ENCODE results near the gene CHN2. TPM values are rescaled to one million over a fixed set of nuclear protein-coding genes. Genes with fewer than 3 reads are reported as not detected.

CHN2 gene
- total RNA-seq, 1 donor from 2014 or later: 5.7 TPM

DNA sequence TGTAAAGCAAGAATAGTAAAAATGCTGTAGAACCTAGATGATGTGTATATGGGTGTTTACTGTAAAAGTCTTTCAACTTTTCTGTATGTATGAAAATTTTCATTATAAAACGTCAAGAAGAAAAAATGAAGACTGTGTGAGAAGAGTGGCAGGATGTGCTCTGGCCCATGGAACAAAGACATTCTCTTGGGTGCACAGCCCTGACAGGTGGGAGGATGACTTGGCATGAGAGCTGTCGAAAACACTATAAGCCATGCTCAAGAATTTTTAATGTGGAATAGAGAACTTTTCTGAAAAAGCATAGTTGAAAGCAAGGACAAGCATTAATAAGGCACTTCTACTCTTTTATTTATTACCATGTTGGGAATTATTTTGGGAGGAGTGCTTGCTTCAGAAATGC lies 185.0 kb downstream of the CHN2 start:
- H3K36me3 ChIP-seq (ENCODE audit: control insufficient read depth, insufficient read depth, low read length): no peaks in the 10 kb centered on the region
- no peak for DNase-seq (ENCODE audit: low read depth)
- TF ChIP-seq, protein P1, sequence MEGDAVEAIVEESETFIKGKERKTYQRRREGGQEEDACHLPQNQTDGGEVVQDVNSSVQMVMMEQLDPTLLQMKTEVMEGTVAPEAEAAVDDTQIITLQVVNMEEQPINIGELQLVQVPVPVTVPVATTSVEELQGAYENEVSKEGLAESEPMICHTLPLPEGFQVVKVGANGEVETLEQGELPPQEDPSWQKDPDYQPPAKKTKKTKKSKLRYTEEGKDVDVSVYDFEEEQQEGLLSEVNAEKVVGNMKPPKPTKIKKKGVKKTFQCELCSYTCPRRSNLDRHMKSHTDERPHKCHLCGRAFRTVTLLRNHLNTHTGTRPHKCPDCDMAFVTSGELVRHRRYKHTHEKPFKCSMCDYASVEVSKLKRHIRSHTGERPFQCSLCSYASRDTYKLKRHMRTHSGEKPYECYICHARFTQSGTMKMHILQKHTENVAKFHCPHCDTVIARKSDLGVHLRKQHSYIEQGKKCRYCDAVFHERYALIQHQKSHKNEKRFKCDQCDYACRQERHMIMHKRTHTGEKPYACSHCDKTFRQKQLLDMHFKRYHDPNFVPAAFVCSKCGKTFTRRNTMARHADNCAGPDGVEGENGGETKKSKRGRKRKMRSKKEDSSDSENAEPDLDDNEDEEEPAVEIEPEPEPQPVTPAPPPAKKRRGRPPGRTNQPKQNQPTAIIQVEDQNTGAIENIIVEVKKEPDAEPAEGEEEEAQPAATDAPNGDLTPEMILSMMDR (IDR thresholded peaks at IDR 0.05; ENCODE audit: insufficient read depth, low read length, poor library complexity, severe bottlenecking): no peak
- no peaks in the 10 kb centered on the region for H3K27me3 ChIP-seq (ENCODE audit: control insufficient read depth, insufficient read depth, low read length)
- H3K4me3 ChIP-seq (ENCODE audit: low read depth, low read length): no peak overlapping the region

DNA sequence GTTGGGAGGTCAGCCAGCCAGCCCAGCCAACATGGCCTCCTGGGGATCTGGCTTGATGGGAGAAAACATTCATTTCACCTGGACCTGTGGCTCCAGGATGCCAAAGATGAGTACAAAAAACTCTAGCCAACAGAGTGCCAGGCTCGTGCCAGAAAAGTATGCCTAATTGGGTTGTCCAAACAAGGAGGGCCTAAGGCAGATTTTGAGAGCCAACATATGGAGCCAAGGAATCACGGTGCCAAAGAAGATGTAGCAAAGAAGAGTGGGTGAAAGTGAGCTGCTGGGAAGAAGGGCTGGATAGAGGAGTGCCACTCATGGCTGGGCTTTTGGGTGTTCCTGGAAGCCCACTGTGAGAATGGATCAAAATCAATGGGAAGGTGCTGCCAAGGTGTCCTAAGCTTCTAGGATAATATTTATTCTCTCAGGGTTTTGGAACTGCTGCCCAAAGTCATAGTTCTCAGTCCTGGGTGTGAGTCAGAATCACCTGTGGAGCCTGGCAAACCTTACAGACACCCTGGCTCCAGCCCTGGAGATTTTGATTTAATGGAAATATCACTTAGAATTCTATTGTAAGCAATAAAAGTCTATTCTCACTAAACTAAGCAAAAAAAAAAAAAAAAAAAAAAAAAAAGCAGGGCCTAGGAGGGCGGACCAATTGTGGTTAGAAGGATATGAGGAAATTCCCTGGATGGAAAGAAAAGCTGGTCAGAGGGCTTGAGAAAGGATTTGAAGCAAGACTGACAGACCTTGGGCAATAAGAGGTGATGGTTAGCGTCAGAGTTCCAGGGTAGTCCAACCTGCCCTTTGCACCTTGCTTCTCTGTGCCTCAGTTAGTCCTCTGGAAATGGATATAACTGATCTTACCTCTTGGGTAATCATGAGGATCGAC lies 186.9 kb downstream of the CHN2 start:
- no peak overlapping the region for H3K4me3 ChIP-seq (ENCODE audit: low read depth, low read length)
- DNase-seq (ENCODE audit: low read depth): no peak
- TF ChIP-seq, protein P1 (IDR thresholded peaks at IDR 0.05; ENCODE audit: insufficient read depth, low read length, poor library complexity, severe bottlenecking): no peak
- H3K36me3 ChIP-seq (ENCODE audit: control insufficient read depth, insufficient read depth, low read length): no peaks in the 10 kb centered on the region
- H3K27me3 ChIP-seq (ENCODE audit: control insufficient read depth, insufficient read depth, low read length): no peaks in the 10 kb centered on the region

DNA sequence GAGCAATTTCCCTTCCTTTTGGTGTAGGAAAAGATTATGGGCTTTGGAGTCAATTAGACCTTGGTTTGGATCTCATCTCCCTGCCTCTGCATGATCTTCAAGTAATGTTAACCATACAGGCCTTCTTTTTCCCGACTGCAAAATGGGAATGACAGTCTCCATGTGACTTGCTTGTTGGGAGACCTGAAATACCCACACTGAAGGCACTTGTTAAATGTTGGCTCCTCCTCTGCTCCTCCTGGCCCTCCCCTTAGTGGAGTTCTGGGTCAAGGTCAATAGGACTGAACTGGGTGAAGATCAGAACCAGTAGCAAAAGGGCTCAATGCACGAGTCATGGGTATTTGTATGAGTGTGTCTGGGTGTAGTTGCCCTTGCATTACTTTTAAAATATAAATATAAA lies 189.7 kb downstream of the CHN2 start:
- Histone ChIP-seq H3K27me3 (ENCODE audit: control insufficient read depth, insufficient read depth, low read length) (no peaks in the 10 kb centered on the region), H3K36me3 (ENCODE audit: control insufficient read depth, insufficient read depth, low read length) (no peaks in the 10 kb centered on the region), H3K4me3 (ENCODE audit: low read depth, low read length) (no peak overlapping the region)
- no peak for DNase-seq (ENCODE audit: low read depth)
- TF ChIP-seq, protein P1 (IDR thresholded peaks at IDR 0.05; ENCODE audit: insufficient read depth, low read length, poor library complexity, severe bottlenecking): no peak

DNA sequence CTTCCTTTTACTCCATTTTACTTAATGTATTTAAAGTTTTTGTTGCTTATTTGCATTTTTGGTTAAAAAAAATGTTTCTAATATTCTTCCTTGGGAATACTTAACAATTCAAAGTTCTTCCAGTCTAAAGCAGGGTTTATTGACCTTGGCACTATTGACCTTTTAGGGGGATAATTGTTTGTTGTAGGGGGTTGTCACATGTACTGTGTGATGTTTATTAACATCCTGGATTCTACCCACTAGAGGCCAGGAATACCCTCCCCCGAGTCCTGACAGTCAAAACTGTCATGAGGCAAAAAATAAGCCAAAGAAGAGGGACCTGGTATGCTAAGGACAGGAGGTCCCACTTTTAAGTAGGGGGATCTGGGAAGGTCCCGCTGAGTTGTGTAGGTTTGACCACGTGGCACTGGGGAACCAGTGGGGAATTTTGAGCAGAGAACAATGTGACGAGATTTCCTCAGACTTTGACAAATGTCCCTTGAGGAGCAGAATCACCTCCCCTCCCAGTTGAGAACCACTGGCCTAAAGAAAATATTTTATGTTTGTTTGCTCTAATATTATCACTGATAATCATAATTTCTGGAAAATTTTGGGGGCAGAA lies 190.7 kb downstream of the CHN2 start:
- no peak for DNase-seq (ENCODE audit: low read depth)
- Histone ChIP-seq H3K4me3 (ENCODE audit: low read depth, low read length) (no peak overlapping the region), H3K36me3 (ENCODE audit: control insufficient read depth, insufficient read depth, low read length) (no peaks in the 10 kb centered on the region), H3K27me3 (ENCODE audit: control insufficient read depth, insufficient read depth, low read length) (no peaks in the 10 kb centered on the region)
- TF ChIP-seq, protein P1 (IDR thresholded peaks at IDR 0.05; ENCODE audit: insufficient read depth, low read length, poor library complexity, severe bottlenecking): no peak

DNA sequence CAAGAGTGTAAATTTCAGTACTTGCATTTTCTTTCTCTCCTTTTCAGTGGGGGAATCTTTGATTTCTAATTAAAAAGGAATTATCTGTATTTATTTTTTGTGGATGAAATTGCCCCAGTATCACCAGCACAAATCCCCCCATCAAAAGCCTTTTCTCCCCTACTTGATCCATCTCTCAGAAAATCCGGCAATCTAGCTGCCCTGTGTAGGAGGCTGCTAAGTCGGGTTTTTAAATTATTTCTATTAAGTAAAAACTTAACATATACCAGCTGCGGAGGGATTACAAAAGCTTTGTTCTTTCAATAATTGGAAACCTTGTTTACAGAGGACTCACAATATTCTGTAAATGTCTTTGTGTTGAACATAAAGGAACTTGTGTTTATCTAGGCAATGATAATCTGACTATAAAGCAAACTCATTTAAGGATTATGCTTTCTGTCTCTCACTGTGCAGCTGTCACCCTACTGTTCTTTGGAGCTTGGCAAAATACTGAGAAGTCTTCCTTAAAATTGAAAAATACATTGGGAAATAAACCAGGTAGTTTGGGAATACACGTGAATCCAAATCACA lies 191.7 kb downstream of the CHN2 start:
- Histone ChIP-seq H3K36me3 (ENCODE audit: control insufficient read depth, insufficient read depth, low read length) (no peaks in the 10 kb centered on the region), H3K4me3 (ENCODE audit: low read depth, low read length) (no peak overlapping the region), H3K27me3 (ENCODE audit: control insufficient read depth, insufficient read depth, low read length) (no peaks in the 10 kb centered on the region)
- TF ChIP-seq, protein P1 (IDR thresholded peaks at IDR 0.05; ENCODE audit: insufficient read depth, low read length, poor library complexity, severe bottlenecking): no peak
- DNase-seq (ENCODE audit: low read depth): no peak

All from kidney epithelial cell (primary cell).